B cell (primary cell): ENCODE results near the gene GRK5.

Source experiments
- CTCF ChIP-seq: fragments of 200-600 bp; IDR thresholded peaks from one replicate; pipeline ENCODE4 v1.8.0; 2022; ENCODE audit warnings: antibody characterized with exemption, mild to moderate bottlenecking
- EZH2 ChIP-seq: IDR thresholded peaks from 2 replicates; pipeline ENCODE4 v1.6.1; 2012; ENCODE audit warnings: borderline replicate concordance, low read depth, mild to moderate bottlenecking, moderate library complexity, low read length; ENCODE audit not compliant: insufficient read depth, poor library complexity, severe bottlenecking

- TF ChIP-seq CTCF, result no peak
- no peak for TF ChIP-seq EZH2
These were observed 24.3 kb downstream of the GRK5 start for GRCh38 chr10:119231654-119232053.
